Erythroblast (primary cell): Measurements from ENCODE around the gene L3MBTL4.

ENCODE experiments used
- GATA1 ChIP-seq: IDR thresholded peaks from 2 replicates; pipeline ENCODE4 v1.6.1; 2011; ENCODE audit warnings: low read depth, mild to moderate bottlenecking, control low read depth, low read length, moderate library complexity
- POLR2A ChIP-seq: IDR thresholded peaks from 2 replicates; pipeline ENCODE4 v1.6.1; 2011; ENCODE audit warnings: mild to moderate bottlenecking, low read length

GRCh38 chr18:6222271-6222670 is 192.4 kb downstream of the L3MBTL4 start:
- TF ChIP-seq POLR2A (no peak), GATA1 (no peak)
